ENCODE data around the gene CDH23.

GRCh38 chr10:71525721-71526120 lies 129.0 kb downstream of the CDH23 start:
- TF ChIP-seq CTCF (IDR thresholded peaks at IDR 0.05) (no peak), POLR2AphosphoS5 (IDR thresholded peaks at IDR 0.05) (no peak)

All from upper lobe of left lung (tissue), 4 donors.